Epithelial cell of prostate (primary cell): ENCODE measurements around the gene ATP13A4.
"Not testable (repeated sequence)": the region's sequence is repeated elsewhere in the genome, so short reads cannot be mapped to it uniquely, and the experiment has no call there.

Source experiments
- DNase-seq: peaks from one replicate; pipeline ENCODE4 v3.0.0-alpha.2; 2011; ENCODE audit warnings: low read depth, low spot score
- H3K27ac ChIP-seq: fragments of 450-650 bp; 2 replicates; pipeline ENCODE4 v1.5.1; 2017; ENCODE audit warnings: mild to moderate bottlenecking

ATP13A4 gene

GRCh38 chr3:193563426-193563825, 8.7 kb upstream of the ATP13A4 start:
- no peak overlapping the region for H3K27ac ChIP-seq
- no peak for DNase-seq

- no peak overlapping the region for H3K27ac ChIP-seq
- DNase-seq, result no peak
These were observed 6.2 kb upstream of the ATP13A4 start for GRCh38 chr3:193560870-193561269.

- H3K27ac ChIP-seq, result no peak overlapping the region
- DNase-seq, result no peak
These were observed 5.4 kb upstream of the ATP13A4 start for GRCh38 chr3:193560091-193560490.

GRCh38 chr3:193559100-193559499, 4.4 kb upstream of the ATP13A4 start:
- no peak for DNase-seq
- H3K27ac ChIP-seq, result no peak overlapping the region

- DNase-seq, result no peak
- H3K27ac ChIP-seq, result no peak overlapping the region
These were observed 2.1 kb upstream of the ATP13A4 start for GRCh38 chr3:193556841-193557240.

- no peak overlapping the region for H3K27ac ChIP-seq
- DNase-seq, result no peak
These were observed 1.1 kb downstream of the ATP13A4 start for GRCh38 chr3:193553586-193553985.

- no peak for DNase-seq
- no peak overlapping the region for H3K27ac ChIP-seq
These were observed 1.8 kb downstream of the ATP13A4 start for GRCh38 chr3:193552923-193553322.

- no peak overlapping the region for H3K27ac ChIP-seq
- DNase-seq, result no peak
These were observed 6.3 kb downstream of the ATP13A4 start for GRCh38 chr3:193548406-193548805.

GRCh38 chr3:193546129-193546528, 8.6 kb downstream of the ATP13A4 start:
- peak overlapping the region; percentile 26 for H3K27ac ChIP-seq
- DNase-seq, result peak; percentile 10

GRCh38 chr3:193545304-193545703, 9.4 kb downstream of the ATP13A4 start:
- no peak for DNase-seq
- H3K27ac ChIP-seq, result peak overlapping the region; percentile 26

- H3K27ac ChIP-seq, result no peak overlapping the region
- no peak for DNase-seq
These were observed 10.4 kb downstream of the ATP13A4 start for GRCh38 chr3:193544289-193544688.

- DNase-seq, result no peak
- no peak overlapping the region for H3K27ac ChIP-seq
These were observed 24.2 kb downstream of the ATP13A4 start for GRCh38 chr3:193530231-193531165.

GRCh38 chr3:193526085-193526484, 28.6 kb downstream of the ATP13A4 start:
- not testable (repeated sequence) for H3K27ac ChIP-seq

GRCh38 chr3:193522473-193522872, 32.2 kb downstream of the ATP13A4 start:
- DNase-seq, result peak; percentile 62
- H3K27ac ChIP-seq, result no peak overlapping the region

More at GRCh38 chr3:193526085-193526484, 28.6 kb downstream of the ATP13A4 start:
- DNase-seq, result not testable (repeated sequence)

GRCh38 chr3:193520738-193521137, 34.0 kb downstream of the ATP13A4 start:
- H3K27ac ChIP-seq, result no peak overlapping the region
- DNase-seq, result no peak

- H3K27ac ChIP-seq, result no peak overlapping the region
These were observed 38.7 kb downstream of the ATP13A4 start for GRCh38 chr3:193515966-193516365.

GRCh38 chr3:193510154-193510553, 44.5 kb downstream of the ATP13A4 start:
- H3K27ac ChIP-seq, result no peak overlapping the region
- no peak for DNase-seq

More at GRCh38 chr3:193515966-193516365, 38.7 kb downstream of the ATP13A4 start:
- DNase-seq, result no peak

- DNase-seq, result peak; percentile 0
- no peak overlapping the region for H3K27ac ChIP-seq
These were observed 45.4 kb downstream of the ATP13A4 start for GRCh38 chr3:193509103-193509965.

- DNase-seq, result no peak
- H3K27ac ChIP-seq, result no peak overlapping the region
These were observed 46.6 kb downstream of the ATP13A4 start for GRCh38 chr3:193508108-193508507.

- no peak overlapping the region for H3K27ac ChIP-seq
- no peak for DNase-seq
These were observed 47.1 kb downstream of the ATP13A4 start for GRCh38 chr3:193507566-193507965.

GRCh38 chr3:193506921-193507320, 47.8 kb downstream of the ATP13A4 start:
- H3K27ac ChIP-seq, result no peak overlapping the region
- no peak for DNase-seq
